Transverse colon (tissue), 4 donors: ENCODE measurements around the gene PDE1C. TPM values are rescaled to one million over a fixed set of nuclear protein-coding genes. Genes with fewer than 3 reads are reported as not detected.

ENCODE experiments used
- DNase-seq: peaks from one replicate; pipeline ENCODE4 v3.0.0-alpha.2; 2019
- H3K27ac ChIP-seq, 4 donors: fragments of 200-600 bp; sonication (generic); 2 replicates each; pipeline ENCODE4 v1.5.1; 2016 to 2018; ENCODE audit warnings: inconsistent platforms in 4 of 4
- H3K27me3 ChIP-seq: fragments of 200-600 bp; sonication (generic); 2 replicates; pipeline ENCODE4 v1.5.1; 2017; ENCODE audit warnings: inconsistent platforms
- H3K36me3 ChIP-seq, 4 donors: fragments of 200-600 bp; sonication (generic); 2 replicates each; pipeline ENCODE4 v1.5.1; 2017 to 2019; ENCODE audit warnings: inconsistent platforms in 4 of 4
- H3K4me1 ChIP-seq, 4 donors: fragments of 200-600 bp; sonication (generic); 2 replicates each; pipeline ENCODE4 v1.5.1; 2017 to 2020; ENCODE audit warnings: inconsistent platforms in 4 of 4
- H3K4me3 ChIP-seq, 4 donors: fragments of 200-600 bp; sonication (generic); 1 replicate in 1 of 4; 2 replicates in 3 of 4; pipeline versions ENCODE4 v1.5.1 to v1.6.1; 2017 to 2019; ENCODE audit warnings: inconsistent platforms in 4 of 4
- H3K9me3 ChIP-seq, 2 donors: fragments of 200-600 bp; sonication (generic); 2 replicates each; pipeline ENCODE4 v1.5.1; 2017 to 2019; ENCODE audit warnings: inconsistent platforms in 2 of 2
- CTCF ChIP-seq, 5 experiments: fragments of 200-600 bp in 3 of 5; fragments of 450-650 bp in 2 of 5; sonication (generic) in 3 of 5; IDR thresholded peaks; 1 replicate in 2 of 5; 2 replicates in 3 of 5; pipeline ENCODE4 v1.5.1; 2016 to 2017; ENCODE audit warnings: antibody characterized with exemption in 5 of 5, inconsistent platforms in 3 of 5, mild to moderate bottlenecking in 2 of 5, moderate library complexity in 1 of 5
- EP300 ChIP-seq: sonication (generic); formaldehyde crosslinking; IDR thresholded peaks from one replicate; pipeline ENCODE4 v1.6.1; 2017; ENCODE audit warnings: antibody characterized with exemption, low read depth
- POLR2A ChIP-seq: fragments of 450-650 bp; IDR thresholded peaks from one replicate; pipeline ENCODE4 v1.6.1; 2016; ENCODE audit warnings: antibody characterized with exemption, mild to moderate bottlenecking, moderate library complexity
- POLR2AphosphoS5 ChIP-seq, 3 donors: sonication (generic); formaldehyde crosslinking; IDR thresholded peaks; one replicate each; pipeline ENCODE4 v1.6.1; 2016; ENCODE audit warnings: antibody characterized with exemption in 3 of 3
- WGBS, 2 donors: methylation state at CpG; one replicate each; pipeline ENCODE4 v1.1.5; 2018; ENCODE audit warnings: low coverage in 1 of 2; 5-methylcytosine and 5-hydroxymethylcytosine counted together
- in situ Hi-C, 4 donors: fragments of 200-750 bp; cut with MboI; loops; one replicate each; pipeline versions ENCODE4 v1.15.0 to v1.15.1; 2017; ENCODE audit warnings: low sequenced_read_pairs in 3 of 4, low pct_ligation_motif_present in 1 of 4, low pct_unique_long_range_greater_than_20kb in 1 of 4
- intact Hi-C: fragments of 100-400 bp; cut with DNase I; formaldehyde crosslinking; loops from one replicate; pipeline ENCODE4 v1.15.1; 2023; ENCODE audit warnings: low total_unique reads
- total RNA-seq, 4 donors: library from RNA; depleted of rRNA; stranded (reverse); fragments of >200 nt; gene quantifications; one replicate each; pipeline ENCODE4 v1.1.0, GENCODE V29; 2016

The PDE1C gene
- total RNA-seq, 4 donors from 2014 or later, result 1.5 to 8.4 (median 2.9) TPM

GRCh38 chr7:31814187-31814586 is 256.0 kb downstream of the PDE1C start:
- Histone ChIP-seq H3K4me1 (no peaks in the 10 kb centered on the region), H3K36me3 (no peaks in the 10 kb centered on the region), H3K27me3 (no peaks in the 10 kb centered on the region), H3K27ac (no peak overlapping the region), H3K9me3 (no peaks in the 10 kb centered on the region), H3K4me3 (no peak overlapping the region)
- intact Hi-C loops, result no loop called here
- DNase-seq, result no peak
- TF ChIP-seq POLR2A, result no peak
- peak in 1 of 5 experiments; percentile 15 for TF ChIP-seq CTCF (IDR thresholded peaks at IDR 0.05)
- in situ Hi-C loops, result no loop called here
- WGBS, 2 donors, result 80 to 91% methylated on average over 3 of the region's 3 CpGs

- Histone ChIP-seq H3K27ac (peak overlapping the region in 1 of 4 donors; percentile 7), H3K27me3 (no peaks in the 10 kb centered on the region), H3K36me3 (no peaks in the 10 kb centered on the region), H3K4me1 (no peaks in the 10 kb centered on the region), H3K9me3 (no peaks in the 10 kb centered on the region), H3K4me3 (no peak overlapping the region)
- in situ Hi-C loops (no loop called here), intact Hi-C loops (no loop called here)
- TF ChIP-seq POLR2A, result no peak
- no peak for TF ChIP-seq POLR2AphosphoS5 (IDR thresholded peaks at IDR 0.05)
- TF ChIP-seq EP300, result no peak
- no peak for TF ChIP-seq CTCF (IDR thresholded peaks at IDR 0.05)
- DNase-seq, result no peak
- 0 to 35% methylated on average over 2 to 3 of the region's 3 CpGs for WGBS, 2 donors
These were observed 258.4 kb downstream of the PDE1C start for GRCh38 chr7:31811650-31812461.

- Histone ChIP-seq H3K9me3 (no peaks in the 10 kb centered on the region), H3K27me3 (no peaks in the 10 kb centered on the region), H3K4me3 (no peak overlapping the region), H3K27ac (no peak overlapping the region), H3K36me3 (no peaks in the 10 kb centered on the region), H3K4me1 (no peaks in the 10 kb centered on the region)
- 68 to 80% methylated on average over 2 of the region's 2 CpGs for WGBS, 2 donors
- no peak for DNase-seq
- in situ Hi-C loops, result no loop called here
- intact Hi-C loops, result no loop called here
- TF ChIP-seq POLR2A, result no peak
- TF ChIP-seq CTCF (IDR thresholded peaks at IDR 0.05), result no peak
- no peak for TF ChIP-seq POLR2AphosphoS5 (IDR thresholded peaks at IDR 0.05)
- TF ChIP-seq EP300, result no peak
These were observed 264.9 kb downstream of the PDE1C start for GRCh38 chr7:31805209-31805818.

GRCh38 chr7:31796375-31796774 is 273.8 kb downstream of the PDE1C start:
- no peaks in the 10 kb centered on the region for H3K36me3 ChIP-seq
- no peaks in the 10 kb centered on the region for H3K27me3 ChIP-seq
- DNase-seq, result no peak
- H3K27ac ChIP-seq, result no peak overlapping the region
- 78 to 88% methylated on average over 5 of the region's 5 CpGs for WGBS, 2 donors
- intact Hi-C loops (no loop called here), in situ Hi-C loops (no loop called here)
- H3K4me1 ChIP-seq, result no peaks in the 10 kb centered on the region
- H3K4me3 ChIP-seq, result no peak overlapping the region
- H3K9me3 ChIP-seq, result no peaks in the 10 kb centered on the region
- TF ChIP-seq EP300 (no peak), CTCF (IDR thresholded peaks at IDR 0.05) (no peak), POLR2AphosphoS5 (IDR thresholded peaks at IDR 0.05) (no peak), POLR2A (no peak)
